Measurements from ENCODE around the gene CPS1. TPM values are rescaled to one million over a fixed set of nuclear protein-coding genes. Genes with fewer than 3 reads are reported as not detected.

Gene CPS1
- polyA plus RNA-seq, 2 donors: 0.99 to 1.4 TPM

DNA sequence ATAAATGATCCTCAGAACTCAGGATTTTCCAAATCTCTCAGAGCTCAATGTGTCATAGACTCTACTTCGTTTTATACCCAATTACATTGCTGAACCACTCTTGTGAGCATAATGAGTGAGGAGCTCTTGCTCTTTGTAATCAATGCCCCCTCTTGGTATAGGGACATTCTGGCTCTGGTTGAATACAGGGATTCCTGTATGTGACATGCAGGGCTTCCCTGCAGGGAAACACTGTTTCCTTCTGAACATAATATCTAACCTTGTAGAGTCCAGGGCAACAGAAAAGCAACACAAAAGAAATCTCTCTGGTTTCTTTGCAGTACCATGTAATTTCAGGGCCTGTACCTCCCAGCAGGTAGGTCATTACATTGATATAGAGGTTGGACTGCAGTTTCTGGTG lies 101.5 kb downstream of the CPS1 start:
- 72 to 75% methylated on average over 1 of the region's 1 CpG for WGBS, 2 donors
- Histone ChIP-seq H3K27ac (ENCODE audit: low read depth in 2 of 2, low read length in 1 of 2) (no peak overlapping the region), H3K9me3 (ENCODE audit: control insufficient read depth in 2 of 2, insufficient read depth in 1 of 2, low read depth in 1 of 2, low read length in 1 of 2) (no peaks in the 10 kb centered on the region), H3K4me1 (ENCODE audit: control insufficient read depth in 2 of 2, insufficient read depth in 2 of 2, low read length in 1 of 2) (no peaks in the 10 kb centered on the region), H3K4me3 (ENCODE audit: low read depth in 1 of 2, low read length in 2 of 2) (no peak overlapping the region), H3K36me3 (ENCODE audit: control insufficient read depth in 2 of 2, insufficient read depth in 2 of 2, low read length in 1 of 2) (no peaks in the 10 kb centered on the region), H3K27me3 (ENCODE audit: control insufficient read depth in 1 of 2, insufficient read depth in 2 of 2, low read length in 2 of 2) (no peaks in the 10 kb centered on the region)

GRCh38 chr2:210660751-210661150 lies 104.4 kb downstream of the CPS1 start:
- H3K36me3 ChIP-seq (ENCODE audit: control insufficient read depth in 2 of 2, insufficient read depth in 2 of 2, low read length in 1 of 2): no peaks in the 10 kb centered on the region
- H3K27ac ChIP-seq (ENCODE audit: low read depth in 2 of 2, low read length in 1 of 2): no peak overlapping the region
- H3K27me3 ChIP-seq (ENCODE audit: control insufficient read depth in 1 of 2, insufficient read depth in 2 of 2, low read length in 2 of 2): no peaks in the 10 kb centered on the region
- H3K4me3 ChIP-seq (ENCODE audit: low read depth in 1 of 2, low read length in 2 of 2): no peak overlapping the region
- no peaks in the 10 kb centered on the region for H3K9me3 ChIP-seq (ENCODE audit: control insufficient read depth in 2 of 2, insufficient read depth in 1 of 2, low read depth in 1 of 2, low read length in 1 of 2)
- no peaks in the 10 kb centered on the region for H3K4me1 ChIP-seq (ENCODE audit: control insufficient read depth in 2 of 2, insufficient read depth in 2 of 2, low read length in 1 of 2)

- H3K4me3 ChIP-seq (ENCODE audit: low read depth in 1 of 2, low read length in 2 of 2): no peak overlapping the region
- no peaks in the 10 kb centered on the region for H3K4me1 ChIP-seq (ENCODE audit: control insufficient read depth in 2 of 2, insufficient read depth in 2 of 2, low read length in 1 of 2)
- no peaks in the 10 kb centered on the region for H3K27me3 ChIP-seq (ENCODE audit: control insufficient read depth in 1 of 2, insufficient read depth in 2 of 2, low read length in 2 of 2)
- H3K27ac ChIP-seq (ENCODE audit: low read depth in 2 of 2, low read length in 1 of 2): no peak overlapping the region
- WGBS, 2 donors: 54 to 74% methylated on average over 1 of the region's 1 CpG
- no peaks in the 10 kb centered on the region for H3K9me3 ChIP-seq (ENCODE audit: control insufficient read depth in 2 of 2, insufficient read depth in 1 of 2, low read depth in 1 of 2, low read length in 1 of 2)
- H3K36me3 ChIP-seq (ENCODE audit: control insufficient read depth in 2 of 2, insufficient read depth in 2 of 2, low read length in 1 of 2): no peaks in the 10 kb centered on the region
Measured at GRCh38 chr2:210662560-210662959, 106.2 kb downstream of the CPS1 start.

GRCh38 chr2:210663631-210664089 lies 107.3 kb downstream of the CPS1 start:
- no peaks in the 10 kb centered on the region for H3K4me1 ChIP-seq (ENCODE audit: control insufficient read depth in 2 of 2, insufficient read depth in 2 of 2, low read length in 1 of 2)
- H3K36me3 ChIP-seq (ENCODE audit: control insufficient read depth in 2 of 2, insufficient read depth in 2 of 2, low read length in 1 of 2): no peaks in the 10 kb centered on the region
- H3K27ac ChIP-seq (ENCODE audit: low read depth in 2 of 2, low read length in 1 of 2): no peak overlapping the region
- 37 to 52% methylated on average over 3 of the region's 3 CpGs for WGBS, 2 donors
- no peaks in the 10 kb centered on the region for H3K9me3 ChIP-seq (ENCODE audit: control insufficient read depth in 2 of 2, insufficient read depth in 1 of 2, low read depth in 1 of 2, low read length in 1 of 2)
- H3K4me3 ChIP-seq (ENCODE audit: low read depth in 1 of 2, low read length in 2 of 2): no peak overlapping the region
- no peaks in the 10 kb centered on the region for H3K27me3 ChIP-seq (ENCODE audit: control insufficient read depth in 1 of 2, insufficient read depth in 2 of 2, low read length in 2 of 2)

DNA sequence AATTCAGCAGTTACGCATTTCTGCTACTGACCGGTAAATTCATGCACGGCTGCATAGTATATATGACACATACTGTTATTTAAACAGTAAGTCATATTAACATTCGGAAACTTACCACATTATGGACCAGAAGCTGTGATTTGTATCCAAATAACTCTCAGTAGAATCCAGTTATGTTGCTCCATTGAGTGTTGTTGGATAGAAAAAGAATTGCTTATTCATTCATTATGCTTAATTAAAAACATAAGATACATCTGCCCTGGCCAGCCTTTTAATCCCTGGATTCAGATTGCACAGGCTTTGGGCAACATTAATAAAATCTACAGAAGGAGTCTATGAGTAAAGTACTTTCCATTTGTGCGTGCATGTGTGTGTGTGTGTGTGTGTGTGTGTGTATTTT lies 111.3 kb downstream of the CPS1 start:
- 80 to 85% methylated on average over 5 of the region's 5 CpGs for WGBS, 2 donors
- H3K4me1 ChIP-seq (ENCODE audit: control insufficient read depth in 2 of 2, insufficient read depth in 2 of 2, low read length in 1 of 2): no peaks in the 10 kb centered on the region
- no peaks in the 10 kb centered on the region for H3K9me3 ChIP-seq (ENCODE audit: control insufficient read depth in 2 of 2, insufficient read depth in 1 of 2, low read depth in 1 of 2, low read length in 1 of 2)
- H3K27ac ChIP-seq (ENCODE audit: low read depth in 2 of 2, low read length in 1 of 2): no peak overlapping the region
- no peaks in the 10 kb centered on the region for H3K36me3 ChIP-seq (ENCODE audit: control insufficient read depth in 2 of 2, insufficient read depth in 2 of 2, low read length in 1 of 2)
- no peak overlapping the region for H3K4me3 ChIP-seq (ENCODE audit: low read depth in 1 of 2, low read length in 2 of 2)
- no peaks in the 10 kb centered on the region for H3K27me3 ChIP-seq (ENCODE audit: control insufficient read depth in 1 of 2, insufficient read depth in 2 of 2, low read length in 2 of 2)

DNA sequence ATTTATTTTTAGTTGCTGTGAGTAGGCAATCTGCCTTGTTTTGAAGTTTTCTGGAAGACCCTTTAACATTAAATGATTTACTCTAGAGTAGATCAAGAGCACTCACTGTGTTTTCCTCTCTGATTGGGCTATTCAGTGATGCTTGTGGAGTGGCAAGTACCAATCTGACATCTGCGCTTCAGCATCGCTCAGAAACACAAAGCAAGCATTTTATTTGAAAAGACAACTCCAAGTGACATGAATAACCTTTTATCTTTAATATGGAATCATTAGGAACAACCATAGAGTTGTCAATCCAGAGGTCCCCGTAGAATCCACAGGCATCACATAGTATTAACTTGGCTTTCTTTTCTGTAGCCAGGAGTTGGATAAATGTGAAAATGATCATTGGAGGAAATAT lies 114.7 kb downstream of the CPS1 start:
- no peak overlapping the region for H3K4me3 ChIP-seq (ENCODE audit: low read depth in 1 of 2, low read length in 2 of 2)

GRCh38 chr2:210673117-210673516 lies 116.7 kb downstream of the CPS1 start:
- Histone ChIP-seq H3K27ac (ENCODE audit: low read depth in 2 of 2, low read length in 1 of 2) (no peak overlapping the region), H3K36me3 (ENCODE audit: control insufficient read depth in 2 of 2, insufficient read depth in 2 of 2, low read length in 1 of 2) (no peaks in the 10 kb centered on the region), H3K4me3 (ENCODE audit: low read depth in 1 of 2, low read length in 2 of 2) (no peak overlapping the region), H3K27me3 (ENCODE audit: control insufficient read depth in 1 of 2, insufficient read depth in 2 of 2, low read length in 2 of 2) (no peaks in the 10 kb centered on the region), H3K4me1 (ENCODE audit: control insufficient read depth in 2 of 2, insufficient read depth in 2 of 2, low read length in 1 of 2) (no peaks in the 10 kb centered on the region), H3K9me3 (ENCODE audit: control insufficient read depth in 2 of 2, insufficient read depth in 1 of 2, low read depth in 1 of 2, low read length in 1 of 2) (no peaks in the 10 kb centered on the region)
- WGBS, 2 donors: 65 to 67% methylated on average over 1 of the region's 1 CpG

More for the DNA sequence above, 114.7 kb downstream of the CPS1 start:
- 83 to 89% methylated on average over 3 of the region's 3 CpGs for WGBS, 2 donors
- H3K4me1 ChIP-seq (ENCODE audit: control insufficient read depth in 2 of 2, insufficient read depth in 2 of 2, low read length in 1 of 2): no peaks in the 10 kb centered on the region
- H3K27me3 ChIP-seq (ENCODE audit: control insufficient read depth in 1 of 2, insufficient read depth in 2 of 2, low read length in 2 of 2): no peaks in the 10 kb centered on the region
- no peaks in the 10 kb centered on the region for H3K36me3 ChIP-seq (ENCODE audit: control insufficient read depth in 2 of 2, insufficient read depth in 2 of 2, low read length in 1 of 2)
- no peak overlapping the region for H3K27ac ChIP-seq (ENCODE audit: low read depth in 2 of 2, low read length in 1 of 2)
- no peaks in the 10 kb centered on the region for H3K9me3 ChIP-seq (ENCODE audit: control insufficient read depth in 2 of 2, insufficient read depth in 1 of 2, low read depth in 1 of 2, low read length in 1 of 2)

DNA sequence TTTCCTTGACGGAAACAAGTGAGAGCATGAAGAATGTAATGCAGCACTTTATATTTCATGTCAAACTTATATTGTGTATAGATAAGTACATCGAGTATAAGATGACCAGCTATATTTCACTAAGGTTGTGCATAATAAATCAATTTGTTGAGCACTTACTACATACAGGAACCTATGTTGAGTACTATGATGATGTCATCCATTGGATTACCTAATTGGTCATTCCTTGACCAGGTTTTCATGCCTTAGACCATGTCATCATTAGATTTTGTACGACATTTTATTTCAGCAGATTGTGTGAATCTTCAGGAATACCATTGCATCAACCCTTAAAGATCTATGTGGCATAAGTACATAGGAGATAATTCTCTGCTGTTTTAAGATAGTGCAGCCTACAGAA lies 119.7 kb downstream of the CPS1 start:
- WGBS, 2 donors: 84 to 89% methylated on average over 3 of the region's 3 CpGs
- H3K4me1 ChIP-seq (ENCODE audit: control insufficient read depth in 2 of 2, insufficient read depth in 2 of 2, low read length in 1 of 2): no peaks in the 10 kb centered on the region
- no peaks in the 10 kb centered on the region for H3K27me3 ChIP-seq (ENCODE audit: control insufficient read depth in 1 of 2, insufficient read depth in 2 of 2, low read length in 2 of 2)
- H3K27ac ChIP-seq (ENCODE audit: low read depth in 2 of 2, low read length in 1 of 2): no peak overlapping the region
- no peaks in the 10 kb centered on the region for H3K36me3 ChIP-seq (ENCODE audit: control insufficient read depth in 2 of 2, insufficient read depth in 2 of 2, low read length in 1 of 2)
- H3K4me3 ChIP-seq (ENCODE audit: low read depth in 1 of 2, low read length in 2 of 2): no peak overlapping the region
- no peaks in the 10 kb centered on the region for H3K9me3 ChIP-seq (ENCODE audit: control insufficient read depth in 2 of 2, insufficient read depth in 1 of 2, low read depth in 1 of 2, low read length in 1 of 2)

GRCh38 chr2:210681491-210681890 lies 125.1 kb downstream of the CPS1 start:
- Histone ChIP-seq H3K27ac (ENCODE audit: low read depth in 2 of 2, low read length in 1 of 2) (no peak overlapping the region), H3K9me3 (ENCODE audit: control insufficient read depth in 2 of 2, insufficient read depth in 1 of 2, low read depth in 1 of 2, low read length in 1 of 2) (no peaks in the 10 kb centered on the region), H3K36me3 (ENCODE audit: control insufficient read depth in 2 of 2, insufficient read depth in 2 of 2, low read length in 1 of 2) (no peaks in the 10 kb centered on the region), H3K4me1 (ENCODE audit: control insufficient read depth in 2 of 2, insufficient read depth in 2 of 2, low read length in 1 of 2) (no peaks in the 10 kb centered on the region), H3K4me3 (ENCODE audit: low read depth in 1 of 2, low read length in 2 of 2) (no peak overlapping the region), H3K27me3 (ENCODE audit: control insufficient read depth in 1 of 2, insufficient read depth in 2 of 2, low read length in 2 of 2) (no peaks in the 10 kb centered on the region)

GRCh38 chr2:210686401-210686800 lies 130.0 kb downstream of the CPS1 start:
- Histone ChIP-seq H3K4me1 (ENCODE audit: control insufficient read depth in 2 of 2, insufficient read depth in 2 of 2, low read length in 1 of 2) (no peaks in the 10 kb centered on the region), H3K27ac (ENCODE audit: low read depth in 2 of 2, low read length in 1 of 2) (no peak overlapping the region), H3K9me3 (ENCODE audit: control insufficient read depth in 2 of 2, insufficient read depth in 1 of 2, low read depth in 1 of 2, low read length in 1 of 2) (no peaks in the 10 kb centered on the region), H3K36me3 (ENCODE audit: control insufficient read depth in 2 of 2, insufficient read depth in 2 of 2, low read length in 1 of 2) (no peaks in the 10 kb centered on the region), H3K27me3 (ENCODE audit: control insufficient read depth in 1 of 2, insufficient read depth in 2 of 2, low read length in 2 of 2) (no peaks in the 10 kb centered on the region), H3K4me3 (ENCODE audit: low read depth in 1 of 2, low read length in 2 of 2) (no peak overlapping the region)
- WGBS, 2 donors: 65 to 67% methylated on average over 3 of the region's 3 CpGs
